Skin of body (tissue), 2 donors: ENCODE results near the gene KPNA3. TPM values are rescaled to one million over a fixed set of nuclear protein-coding genes. Genes with fewer than 3 reads are reported as not detected.
"Not testable (repeated sequence)": the region's sequence is repeated elsewhere in the genome, so short reads cannot be mapped to it uniquely, and the experiment has no call there.

Experiments
- DNase-seq: peaks from one replicate; lab custom pipeline; 2025; lab: John Stamatoyannopoulos, UW
- total RNA-seq: library from RNA; depleted of rRNA; stranded (reverse); fragments of >200 nt; gene quantifications from one replicate; pipeline ENCODE4 v1.2.3, GENCODE V29; 2014

KPNA3 gene
- total RNA-seq, 1 donor from 2014 or later = 28.3 TPM

- DNase-seq = no peak
Observed at GRCh38 chr13:49807681-49808080, 15.2 kb upstream of the KPNA3 start.

GRCh38 chr13:49806126-49806536 lies 13.6 kb upstream of the KPNA3 start:
- no peak for DNase-seq

- DNase-seq = not testable (repeated sequence)
Observed at GRCh38 chr13:49803047-49803446, 10.6 kb upstream of the KPNA3 start.

- DNase-seq = no peak
Observed at GRCh38 chr13:49802426-49802825, 9.9 kb upstream of the KPNA3 start.

GRCh38 chr13:49791711-49792549 lies 552 bp downstream of the KPNA3 start:
- DNase-seq = peak; percentile 14

- no peak for DNase-seq
Observed at GRCh38 chr13:49791315-49791710, 1.2 kb downstream of the KPNA3 start.

GRCh38 chr13:49789968-49790367 lies 2.5 kb downstream of the KPNA3 start:
- DNase-seq = no peak

- DNase-seq = no peak
Observed at GRCh38 chr13:49786401-49787008, 6.0 kb downstream of the KPNA3 start.

GRCh38 chr13:49784886-49785570 lies 7.5 kb downstream of the KPNA3 start:
- no peak for DNase-seq

- no peak for DNase-seq
Observed at GRCh38 chr13:49783865-49784264, 8.6 kb downstream of the KPNA3 start.

GRCh38 chr13:49782784-49783183 lies 9.7 kb downstream of the KPNA3 start:
- DNase-seq = no peak

GRCh38 chr13:49781806-49782205 lies 10.7 kb downstream of the KPNA3 start:
- DNase-seq = no peak

GRCh38 chr13:49779721-49780120 lies 12.8 kb downstream of the KPNA3 start:
- DNase-seq = no peak

- DNase-seq = no peak
Observed at GRCh38 chr13:49777746-49778614, 14.5 kb downstream of the KPNA3 start.

- no peak for DNase-seq
Observed at GRCh38 chr13:49776871-49777270, 15.6 kb downstream of the KPNA3 start.

GRCh38 chr13:49774376-49775005 lies 18.0 kb downstream of the KPNA3 start:
- DNase-seq = no peak

GRCh38 chr13:49772828-49773227 lies 19.7 kb downstream of the KPNA3 start:
- DNase-seq = no peak

GRCh38 chr13:49761811-49762210 lies 30.7 kb downstream of the KPNA3 start:
- not testable (repeated sequence) for DNase-seq

- no peak for DNase-seq
Observed at GRCh38 chr13:49760558-49760957, 31.9 kb downstream of the KPNA3 start.

GRCh38 chr13:49759503-49759902 lies 33.0 kb downstream of the KPNA3 start:
- DNase-seq = no peak

- no peak for DNase-seq
Observed at GRCh38 chr13:49756263-49756662, 36.2 kb downstream of the KPNA3 start.
